ENCODE measurements around the gene MACF1.

Gene MACF1

GRCh38 chr1:39317910-39318633, 113.6 kb downstream of the MACF1 start:
- no peak for DNase-seq

- DNase-seq: no peak
Observed at GRCh38 chr1:39321979-39322378, 117.5 kb downstream of the MACF1 start.

- DNase-seq: no peak
Observed at GRCh38 chr1:39322431-39322830, 117.9 kb downstream of the MACF1 start.

- DNase-seq: no peak
Observed at GRCh38 chr1:39324888-39325287, 120.4 kb downstream of the MACF1 start.

- DNase-seq: no peak
Observed at GRCh38 chr1:39326836-39327235, 122.3 kb downstream of the MACF1 start.

- DNase-seq: no peak
Observed at GRCh38 chr1:39328095-39328494, 123.6 kb downstream of the MACF1 start.

GRCh38 chr1:39328586-39329121, 124.2 kb downstream of the MACF1 start:
- DNase-seq: no peak

- no peak for DNase-seq
Observed at GRCh38 chr1:39331647-39332046, 127.2 kb downstream of the MACF1 start.

- DNase-seq: no peak
Observed at GRCh38 chr1:39332291-39332690, 127.8 kb downstream of the MACF1 start.

GRCh38 chr1:39332828-39333227, 128.3 kb downstream of the MACF1 start:
- no peak for DNase-seq

GRCh38 chr1:39333296-39333695, 128.8 kb downstream of the MACF1 start:
- no peak for DNase-seq

GRCh38 chr1:39335216-39335615, 130.7 kb downstream of the MACF1 start:
- no peak for DNase-seq

- no peak for DNase-seq
Observed at GRCh38 chr1:39337067-39337466, 132.6 kb downstream of the MACF1 start.

- no peak for DNase-seq
Observed at GRCh38 chr1:39342776-39343175, 138.3 kb downstream of the MACF1 start.

GRCh38 chr1:39344394-39345154, 140.1 kb downstream of the MACF1 start:
- no peak for DNase-seq

- no peak for DNase-seq
Observed at GRCh38 chr1:39346872-39347271, 142.4 kb downstream of the MACF1 start.

GRCh38 chr1:39348278-39348677, 143.8 kb downstream of the MACF1 start:
- no peak for DNase-seq

- no peak for DNase-seq
Observed at GRCh38 chr1:39352881-39353280, 148.4 kb downstream of the MACF1 start.

GRCh38 chr1:39354572-39354971, 150.1 kb downstream of the MACF1 start:
- DNase-seq: no peak

- no peak for DNase-seq
Observed at GRCh38 chr1:39358491-39358890, 154.0 kb downstream of the MACF1 start.

GRCh38 chr1:39359028-39359570, 154.6 kb downstream of the MACF1 start:
- DNase-seq: no peak

GRCh38 chr1:39360731-39361130, 156.2 kb downstream of the MACF1 start:
- DNase-seq: no peak

- DNase-seq: no peak
Observed at GRCh38 chr1:39361446-39361845, 157.0 kb downstream of the MACF1 start.

GRCh38 chr1:39363267-39363666, 158.8 kb downstream of the MACF1 start:
- DNase-seq: no peak
